RWPE1 (cell line): Measurements from ENCODE around the gene CDSN.

ENCODE experiments used
- CTCF ChIA-PET: fragments of 350-600 bp; sonication (Branson Sonifier 250); formaldehyde crosslinking; extraction: SDS; loops from one replicate; lab custom pipeline; 2021; lab: Yijun Ruan, JAX
- POLR2A ChIA-PET: fragments of 400-600 bp; formaldehyde crosslinking; extraction: SDS; loops from one replicate; lab custom pipeline; 2020; ENCODE audit warnings: antibody characterized with exemption; ENCODE audit not compliant: low non-redundant PET; lab: Yijun Ruan, JAX
- DNase-seq: peaks from one replicate; pipeline ENCODE4 v3.0.0; 2012; ENCODE audit warnings: low spot score
- H3K27ac ChIP-seq: fragments of 450-650 bp; 2 replicates; pipeline ENCODE4 v1.5.1; 2017
- TF ChIP-seq, protein P1 (sequence below): fragments of 450-650 bp; conservative IDR thresholded peaks from 2 replicates; pipeline ENCODE4 v1.5.1; 2017; ENCODE audit warnings: low read depth, mild to moderate bottlenecking

The CDSN gene

DNA sequence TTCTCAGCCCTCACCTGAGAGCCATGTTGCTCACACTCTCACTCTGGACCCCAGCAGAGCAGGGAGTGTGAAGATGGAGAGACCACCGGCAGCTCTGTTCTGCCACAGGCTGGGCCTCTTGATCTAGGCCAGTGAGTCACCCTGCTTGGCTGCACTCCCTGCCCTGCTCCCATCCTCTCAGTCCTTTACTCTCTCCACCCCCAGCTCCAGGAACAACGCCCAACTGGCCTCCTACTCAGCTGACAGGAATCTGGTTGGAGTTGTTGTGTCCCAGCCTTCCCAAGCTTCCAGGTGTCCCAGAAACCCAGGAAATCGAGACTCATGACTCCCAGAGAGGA, 5.7 kb downstream of the CDSN start, which contains the start of gene PSORS1C1:
PSORS1C1 (plus strand) TSS at position 260 of the 338 bp plus-strand sequence. CDS start 14,833 bp downstream, outside the sequence.
- peak; percentile 97 for DNase-seq
- peak within 1 kb of the TSS; percentile 93 for H3K27ac ChIP-seq
- CTCF ChIA-PET: interaction anchor here (0.7 to 1.3 kb wide), 4 partner anchors 12 to 380 kb away, joined by 3 to 5 read pairs (median 3); no protein-coding TSS in a partner anchor

GRCh38 chr6:31113861-31114540, 6.2 kb downstream of the CDSN start:
- DNase-seq: no peak
- TF ChIP-seq, protein P1, sequence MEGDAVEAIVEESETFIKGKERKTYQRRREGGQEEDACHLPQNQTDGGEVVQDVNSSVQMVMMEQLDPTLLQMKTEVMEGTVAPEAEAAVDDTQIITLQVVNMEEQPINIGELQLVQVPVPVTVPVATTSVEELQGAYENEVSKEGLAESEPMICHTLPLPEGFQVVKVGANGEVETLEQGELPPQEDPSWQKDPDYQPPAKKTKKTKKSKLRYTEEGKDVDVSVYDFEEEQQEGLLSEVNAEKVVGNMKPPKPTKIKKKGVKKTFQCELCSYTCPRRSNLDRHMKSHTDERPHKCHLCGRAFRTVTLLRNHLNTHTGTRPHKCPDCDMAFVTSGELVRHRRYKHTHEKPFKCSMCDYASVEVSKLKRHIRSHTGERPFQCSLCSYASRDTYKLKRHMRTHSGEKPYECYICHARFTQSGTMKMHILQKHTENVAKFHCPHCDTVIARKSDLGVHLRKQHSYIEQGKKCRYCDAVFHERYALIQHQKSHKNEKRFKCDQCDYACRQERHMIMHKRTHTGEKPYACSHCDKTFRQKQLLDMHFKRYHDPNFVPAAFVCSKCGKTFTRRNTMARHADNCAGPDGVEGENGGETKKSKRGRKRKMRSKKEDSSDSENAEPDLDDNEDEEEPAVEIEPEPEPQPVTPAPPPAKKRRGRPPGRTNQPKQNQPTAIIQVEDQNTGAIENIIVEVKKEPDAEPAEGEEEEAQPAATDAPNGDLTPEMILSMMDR: no peak
- POLR2A ChIA-PET: interaction anchor here (0.6 kb wide), 1 partner anchor 26 kb away, joined by 3 read pairs; no protein-coding TSS in a partner anchor
- CTCF ChIA-PET: interaction anchor here (0.7 to 1.3 kb wide), 5 partner anchors 12 to 380 kb away, joined by 3 to 5 read pairs (median 3); no protein-coding TSS in a partner anchor
- peak overlapping the region; percentile 93 for H3K27ac ChIP-seq

More for the DNA sequence above, 5.7 kb downstream of the CDSN start, which contains the start of gene PSORS1C1:
- POLR2A ChIA-PET: interaction anchor here (0.6 kb wide), 1 partner anchor 27 kb away, joined by 3 read pairs; no protein-coding TSS in a partner anchor
- TF ChIP-seq, protein P1: no peak

DNA sequence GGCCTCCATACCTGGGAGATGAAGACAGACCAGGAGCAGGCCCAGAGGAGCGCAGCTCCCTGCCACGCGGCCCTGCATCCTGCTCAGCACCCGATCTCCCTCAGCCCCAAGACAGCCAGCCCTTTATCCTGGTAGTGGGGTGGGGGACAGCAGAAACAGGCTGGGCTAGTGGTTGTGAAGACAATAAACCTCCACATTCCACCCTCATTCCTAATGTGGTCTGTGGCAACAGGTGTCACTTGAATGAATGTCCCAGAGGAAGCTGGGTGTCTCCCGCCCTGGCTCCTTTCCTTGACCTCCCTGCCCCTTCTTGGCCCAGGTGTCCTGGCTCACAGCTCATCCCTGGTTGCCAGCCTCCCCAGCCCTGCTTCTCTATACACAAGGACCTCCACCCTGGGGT, 7.8 kb downstream of the CDSN start, which contains the start of gene C6orf15:
C6orf15 (minus strand) TSS at position 98 of the 400 bp plus-strand sequence; CDS start at position 78, 20 bp downstream.
- POLR2A ChIA-PET: no interaction called here
- CTCF ChIA-PET: no interaction called here
- TF ChIP-seq, protein P1: no peak
- no peak within 1 kb of the TSS for H3K27ac ChIP-seq
- DNase-seq: no peak

GRCh38 chr6:31111712-31112111, 8.5 kb downstream of the CDSN start:
- ChIA-PET CTCF (no interaction called here), POLR2A (no interaction called here)
- no peak overlapping the region for H3K27ac ChIP-seq
- TF ChIP-seq, protein P1: no peak
- no peak for DNase-seq

GRCh38 chr6:31110825-31111582, 9.2 kb downstream of the CDSN start:
- POLR2A ChIA-PET: no interaction called here

GRCh38 chr6:31107052-31107451, 13.2 kb downstream of the CDSN start:
- CTCF ChIA-PET: no interaction called here
- H3K27ac ChIP-seq: no peak overlapping the region
- TF ChIP-seq, protein P1: no peak
- POLR2A ChIA-PET: no interaction called here
- DNase-seq: no peak

More at GRCh38 chr6:31110825-31111582, 9.2 kb downstream of the CDSN start:
- H3K27ac ChIP-seq: no peak overlapping the region
- CTCF ChIA-PET: interaction anchor here (0.6 kb wide), 1 partner anchor 385 kb away, joined by 6 read pairs; no protein-coding TSS in a partner anchor
- no peak for DNase-seq
- TF ChIP-seq, protein P1: no peak
